Retinal pigment epithelial cell (primary cell): ENCODE results near the gene BPIFB4.

Experiments used
- DNase-seq: peaks from one replicate; pipeline ENCODE4 v3.0.0-alpha.2; 2010; ENCODE audit warnings: low read depth
- H3K4me3 ChIP-seq: 2 replicates; pipeline ENCODE4 v1.5.1; 2011; ENCODE audit warnings: mild to moderate bottlenecking, low read length, control low read depth, moderate library complexity
- TF ChIP-seq, protein P1 (sequence below): conservative IDR thresholded peaks from 2 replicates; pipeline ENCODE4 v1.5.1; 2011; ENCODE audit warnings: low read depth, low read length, control low read depth, inconsistent platforms

The BPIFB4 gene

DNA sequence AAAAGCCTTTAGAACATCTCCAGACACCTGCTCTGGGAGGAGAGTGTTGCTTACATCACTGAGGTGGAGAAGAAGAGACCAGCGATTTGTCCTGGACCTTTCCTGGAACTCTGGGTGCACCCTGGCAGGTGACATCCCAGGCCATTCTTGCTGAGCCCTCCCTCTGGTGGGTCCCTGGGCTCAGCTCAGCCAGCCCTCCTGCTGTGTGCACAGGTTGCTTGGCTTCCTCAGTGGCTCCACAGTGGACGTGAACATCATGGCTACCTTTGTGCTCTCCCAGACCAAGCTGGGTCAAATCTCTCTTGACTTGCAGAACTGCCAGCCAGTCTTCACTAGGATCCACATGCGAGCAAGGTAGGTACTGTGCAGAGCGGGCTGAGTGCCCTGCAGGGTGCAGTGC is 68.6 kb downstream of the BPIFB4 start:
- TF ChIP-seq, protein P1, sequence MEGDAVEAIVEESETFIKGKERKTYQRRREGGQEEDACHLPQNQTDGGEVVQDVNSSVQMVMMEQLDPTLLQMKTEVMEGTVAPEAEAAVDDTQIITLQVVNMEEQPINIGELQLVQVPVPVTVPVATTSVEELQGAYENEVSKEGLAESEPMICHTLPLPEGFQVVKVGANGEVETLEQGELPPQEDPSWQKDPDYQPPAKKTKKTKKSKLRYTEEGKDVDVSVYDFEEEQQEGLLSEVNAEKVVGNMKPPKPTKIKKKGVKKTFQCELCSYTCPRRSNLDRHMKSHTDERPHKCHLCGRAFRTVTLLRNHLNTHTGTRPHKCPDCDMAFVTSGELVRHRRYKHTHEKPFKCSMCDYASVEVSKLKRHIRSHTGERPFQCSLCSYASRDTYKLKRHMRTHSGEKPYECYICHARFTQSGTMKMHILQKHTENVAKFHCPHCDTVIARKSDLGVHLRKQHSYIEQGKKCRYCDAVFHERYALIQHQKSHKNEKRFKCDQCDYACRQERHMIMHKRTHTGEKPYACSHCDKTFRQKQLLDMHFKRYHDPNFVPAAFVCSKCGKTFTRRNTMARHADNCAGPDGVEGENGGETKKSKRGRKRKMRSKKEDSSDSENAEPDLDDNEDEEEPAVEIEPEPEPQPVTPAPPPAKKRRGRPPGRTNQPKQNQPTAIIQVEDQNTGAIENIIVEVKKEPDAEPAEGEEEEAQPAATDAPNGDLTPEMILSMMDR, result no peak
- H3K4me3 ChIP-seq, result no peak overlapping the region
- DNase-seq, result no peak

DNA sequence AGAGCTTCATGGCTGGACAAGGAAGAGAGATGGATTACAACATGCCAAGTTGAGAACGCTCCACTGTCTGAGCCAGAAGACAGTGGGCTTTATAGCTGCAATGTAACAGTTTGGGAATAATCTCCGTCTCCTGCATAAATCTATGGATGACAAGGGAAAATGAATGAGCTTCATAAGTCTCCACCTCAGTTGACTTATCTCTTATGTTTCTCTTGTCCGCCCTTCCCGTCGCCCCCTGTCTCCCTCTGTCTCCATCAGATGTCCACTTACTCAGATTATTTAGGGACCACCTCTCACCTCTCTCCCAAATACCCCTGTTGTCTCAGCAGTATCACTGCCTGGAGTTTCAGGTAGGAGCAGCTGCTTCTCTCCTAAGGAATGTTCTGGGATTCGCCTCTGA is 74.8 kb downstream of the BPIFB4 start:
- H3K4me3 ChIP-seq, result no peak overlapping the region
- TF ChIP-seq, protein P1, result no peak
- DNase-seq, result no peak

DNA sequence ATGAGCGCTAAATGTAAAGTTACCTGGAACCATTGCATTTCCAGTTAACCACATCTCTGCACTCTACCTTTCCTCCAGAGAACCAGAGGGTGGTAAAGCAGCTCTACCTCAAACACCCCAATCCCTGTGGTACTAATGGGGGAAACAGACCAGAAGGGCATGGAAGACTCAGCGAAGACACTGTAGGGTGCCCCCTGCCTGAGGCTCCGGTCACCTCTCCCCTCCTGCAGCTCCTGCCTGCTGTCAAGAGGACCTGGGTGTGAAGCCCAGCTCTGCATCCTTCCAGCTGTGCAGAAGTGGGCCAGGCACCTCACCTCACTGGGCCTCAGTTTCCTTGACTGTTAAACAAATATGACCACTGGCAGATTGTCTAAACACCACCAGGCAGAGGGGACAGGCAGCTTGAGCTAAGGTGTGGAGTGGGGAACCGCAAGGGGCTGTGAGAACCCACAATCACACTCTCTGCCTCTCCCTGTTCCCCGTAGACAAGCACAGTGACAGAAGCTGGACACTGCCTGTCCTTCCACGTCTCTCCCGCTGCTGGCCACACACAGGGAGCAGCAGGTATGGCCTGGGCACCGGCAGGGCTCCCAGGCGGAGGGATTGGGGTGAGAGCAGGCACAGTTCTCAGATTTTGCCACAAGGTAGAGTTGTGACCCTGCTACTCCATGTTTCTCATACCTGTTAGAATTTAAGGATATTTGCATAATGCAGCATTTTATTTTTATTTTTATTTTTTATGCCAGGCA is 79.4 kb downstream of the BPIFB4 start:
- TF ChIP-seq, protein P1, result no peak
- no peak for DNase-seq
- H3K4me3 ChIP-seq, result no peak overlapping the region

DNA sequence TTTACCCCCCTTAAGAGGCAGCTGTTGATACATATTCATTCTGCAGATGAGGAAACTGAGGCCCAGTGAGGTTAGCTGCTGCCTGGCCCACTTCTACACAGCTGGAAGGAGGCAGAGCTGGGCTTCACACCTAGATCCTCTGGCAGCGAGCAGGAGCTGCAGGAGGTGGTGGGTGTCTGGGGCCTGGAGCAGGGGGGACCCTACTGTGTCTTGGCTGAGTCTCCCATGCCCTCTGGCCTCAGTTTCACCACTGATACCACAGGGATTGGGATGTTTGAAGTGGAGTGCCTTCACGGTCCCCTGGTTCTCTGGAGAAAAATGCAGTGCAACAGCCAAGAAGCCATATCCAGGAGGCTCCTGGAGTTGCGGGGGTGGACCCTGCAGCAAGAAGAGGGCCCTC is 80.3 kb downstream of the BPIFB4 start:
- H3K4me3 ChIP-seq, result no peak overlapping the region
- TF ChIP-seq, protein P1, result no peak
- no peak for DNase-seq

DNA sequence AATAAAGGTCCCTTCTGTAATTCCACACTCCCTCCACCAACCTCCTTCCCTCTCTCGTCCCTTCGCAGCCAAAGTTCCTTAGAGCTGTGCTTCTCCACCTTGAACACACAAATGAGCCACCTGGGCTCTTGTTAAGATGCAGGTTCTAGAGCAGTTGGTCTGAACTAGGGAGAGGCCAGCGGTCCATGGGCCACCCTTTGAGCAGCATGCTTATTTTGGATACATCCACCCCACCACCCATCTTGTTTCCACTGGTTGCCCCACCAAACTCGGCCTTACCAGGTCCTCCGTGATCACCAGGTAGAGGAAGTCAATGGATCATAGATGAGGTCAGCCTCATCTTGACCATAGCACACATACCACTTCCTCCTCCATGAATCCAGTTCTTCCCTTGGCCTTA is 81.2 kb downstream of the BPIFB4 start:
- TF ChIP-seq, protein P1, result no peak
- no peak for DNase-seq
- no peak overlapping the region for H3K4me3 ChIP-seq
